HCT116 (cell line): ENCODE measurements around the gene RNF207. TPM values are rescaled to one million over a fixed set of nuclear protein-coding genes. Genes with fewer than 3 reads are reported as not detected.

ENCODE experiments used
- ATAC-seq: fragments of 200-7000 bp; cut with Tn5 transposase; 2 replicates; pipeline ENCODE4 v1.9.1; 2020; ENCODE audit warnings: mild to moderate bottlenecking, moderate library complexity
- BruUV-seq: library from RNA; stranded (reverse); fragments of 400-500 nt; replicated peaks from 2 replicates; lab custom pipeline; 2021; lab: Mats Ljungman, UMichigan
- CTCF ChIA-PET: fragments of 300-600 bp; sonication (Branson Sonifier 250); formaldehyde crosslinking; loops from one replicate; lab custom pipeline; 2021; ENCODE audit warnings: antibody characterized with exemption; lab: Charles Lee
- POLR2A ChIA-PET: fragments of 300-600, 350-600 bp; sonication (Branson Sonifier 250); formaldehyde crosslinking; loops from one replicate; lab custom pipeline; 2021; ENCODE audit warnings: antibody characterized with exemption; lab: Charles Lee
- RAD21 ChIA-PET, 2 experiments: fragments of 300-600 bp; sonication (Branson Sonifier 250); formaldehyde crosslinking; loops; one replicate each; lab custom pipeline; 2023; ENCODE audit warnings: low total read pairs in 2 of 2; ENCODE audit not compliant: uncharacterized antibody in 2 of 2, unreplicated experiment in 2 of 2, low non-redundant PET in 1 of 2; lab: Charles Lee
- DNase-seq: peaks from one replicate; pipeline ENCODE4 v3.0.0-alpha.2; 2010; ENCODE audit warnings: low read depth, low spot score
- H2AFZ ChIP-seq: fragments of 200-600 bp; shearing (Covaris generic), sonication (generic); 2 replicates; pipeline ENCODE4 v1.6.1; 2017; ENCODE audit warnings: low read depth, mixed run types, mixed read lengths, antibody characterized with exemption, low read length; ENCODE audit not compliant: poor library complexity, severe bottlenecking
- H3K27ac ChIP-seq: 2 replicates; pipeline ENCODE4 v1.5.1; 2012; ENCODE audit warnings: low read depth, low read length
- H3K27me3 ChIP-seq: fragments of 200-600 bp; sonication (generic); 2 replicates; pipeline ENCODE4 v1.6.1; 2016; ENCODE audit warnings: mixed run types, low read length, mixed read lengths; ENCODE audit not compliant: insufficient read depth
- H3K36me3 ChIP-seq, 2 experiments: fragments of 200-500 bp in 1 of 2; fragments of 200-600 bp in 1 of 2; sonication (Bioruptor generic) in 1 of 2; sonication (generic) in 1 of 2; 2 replicates each; pipeline versions ENCODE4 v1.5.1 to v1.6.1; 2014 to 2016; ENCODE audit warnings: low read length in 2 of 2, inconsistent platforms in 1 of 2, mixed read lengths in 1 of 2, mixed run types in 1 of 2; ENCODE audit not compliant: insufficient read depth in 2 of 2, control insufficient read depth in 1 of 2
- H3K4me1 ChIP-seq, 2 experiments: fragments of 200-600 bp in 1 of 2; sonication (generic) in 1 of 2; 2 replicates each; pipeline versions ENCODE4 v1.5.1 to v1.6.1; 2012 to 2017; ENCODE audit warnings: low read length in 2 of 2, inconsistent platforms in 1 of 2, mild to moderate bottlenecking in 1 of 2, mixed read lengths in 1 of 2, mixed run types in 1 of 2, moderate library complexity in 1 of 2; ENCODE audit not compliant: insufficient read depth in 2 of 2, control insufficient read depth in 1 of 2
- H3K4me2 ChIP-seq: fragments of 200-600 bp; sonication (generic); 2 replicates; pipeline ENCODE4 v1.6.1; 2017; ENCODE audit warnings: mixed run types, low read length, mixed read lengths
- H3K4me3 ChIP-seq, 2 experiments: fragments of 200-600 bp in 1 of 2; sonication (generic) in 1 of 2; replicated peaks in 1 of 2; 2 replicates each; pipeline ENCODE4 v1.5.1; 2011 to 2016; ENCODE audit warnings: low read length in 2 of 2, control low read depth in 1 of 2, low read depth in 1 of 2, mild to moderate bottlenecking in 1 of 2, mixed read lengths in 1 of 2, mixed run types in 1 of 2
- H3K79me2 ChIP-seq: fragments of 200-600 bp; sonication (generic); 2 replicates; pipeline ENCODE4 v1.6.1; 2017; ENCODE audit warnings: mild to moderate bottlenecking, mixed run types, low read length, moderate library complexity, mixed read lengths; ENCODE audit not compliant: insufficient read depth
- H3K9ac ChIP-seq: fragments of 200-600 bp; sonication (generic); 2 replicates; pipeline ENCODE4 v1.6.1; 2016; ENCODE audit warnings: low read length, mixed read lengths
- H3K9me2 ChIP-seq: fragments of 200-600 bp; sonication (generic), shearing (Covaris generic); 2 replicates; pipeline ENCODE4 v1.6.1; 2017; ENCODE audit warnings: mixed run types, mild to moderate bottlenecking, moderate library complexity; ENCODE audit not compliant: insufficient read depth
- H3K9me3 ChIP-seq, 2 experiments: fragments of 200-500 bp in 1 of 2; fragments of 200-600 bp in 1 of 2; sonication (Bioruptor generic) in 1 of 2; sonication (generic) in 1 of 2; 2 replicates each; pipeline ENCODE4 v1.6.1; 2014 to 2017; ENCODE audit warnings: low read length in 2 of 2, mixed read lengths in 2 of 2, inconsistent platforms in 1 of 2, low read depth in 1 of 2, mild to moderate bottlenecking in 1 of 2, mixed run types in 1 of 2, moderate library complexity in 1 of 2; ENCODE audit not compliant: control insufficient read depth in 1 of 2, insufficient read depth in 1 of 2
- H4K20me1 ChIP-seq: fragments of 200-600 bp; sonication (generic), shearing (Covaris generic); 2 replicates; pipeline ENCODE4 v1.6.1; 2017; ENCODE audit warnings: mixed run types, mild to moderate bottlenecking, moderate library complexity; ENCODE audit not compliant: insufficient read depth
- CEBPB ChIP-seq: IDR thresholded peaks from 2 replicates; pipeline ENCODE4 v1.6.1; 2012; ENCODE audit warnings: low read depth
- ELF1 ChIP-seq: IDR thresholded peaks from 2 replicates; pipeline ENCODE4 v1.6.1; 2012; ENCODE audit warnings: low read depth, borderline replicate concordance
- EZH2 ChIP-seq: fragments of 200-600 bp; sonication (generic); IDR thresholded peaks from 2 replicates; pipeline ENCODE4 v1.6.1; 2017; ENCODE audit warnings: antibody characterized with exemption, mixed run types
- EZH2phosphoT487 ChIP-seq: fragments of 200-600 bp; IDR thresholded peaks from 2 replicates; pipeline ENCODE4 v1.6.1; 2018; ENCODE audit warnings: antibody characterized with exemption, borderline replicate concordance
- FOSL1 ChIP-seq: IDR thresholded peaks from 2 replicates; pipeline ENCODE4 v1.6.1; 2012; ENCODE audit warnings: low read depth
- SP1 ChIP-seq: IDR thresholded peaks from 2 replicates; pipeline ENCODE4 v1.6.1; 2012; ENCODE audit warnings: low read depth
- SRF ChIP-seq: IDR thresholded peaks from 2 replicates; pipeline ENCODE4 v1.6.1; 2012; ENCODE audit warnings: low read depth
- TCF7L2 ChIP-seq: IDR thresholded peaks from 2 replicates; pipeline ENCODE4 v1.7.0; 2011; ENCODE audit warnings: borderline replicate concordance, inconsistent platforms; ENCODE audit not compliant: insufficient read depth, insufficient read length; ENCODE audit errors: extremely low read depth
- YY1 ChIP-seq: IDR thresholded peaks from 2 replicates; pipeline ENCODE4 v1.6.1; 2011; ENCODE audit warnings: low read length, low read depth, moderate library complexity, mild to moderate bottlenecking; ENCODE audit not compliant: insufficient replicate concordance; ENCODE audit errors: extremely low read depth
- intact Hi-C: fragments of 100-400 bp; cut with micrococcal nuclease; formaldehyde crosslinking; loops from 2 replicates; pipeline ENCODE4 v1.10.0; 2022
- total RNA-seq: library from RNA; stranded (reverse); gene quantifications from one replicate; pipeline ENCODE4 v1.2.1, GENCODE V29; 2021; ENCODE audit not compliant: unreplicated experiment

The RNF207 gene
- total RNA-seq, 1 experiment from 2014 or later: 61.2 TPM

- H3K79me2 ChIP-seq: no peaks in the 10 kb centered on the region
- H3K27ac ChIP-seq: peak overlapping the region; percentile 15; the same call in 1 of the 2 replicates
- H3K27me3 ChIP-seq: no peaks in the 10 kb centered on the region
- peak; percentile 2; the same call in 1 of the 2 replicates for ATAC-seq
- no peaks in the 10 kb centered on the region for H3K9me2 ChIP-seq
- RAD21 ChIA-PET: no interaction called here
- peak overlapping the region; percentile 62 for H3K4me2 ChIP-seq
- no peaks in the 10 kb centered on the region for H3K9me3 ChIP-seq
- CTCF ChIA-PET: interaction anchor here (0.8 kb wide), 1 partner anchor 66 kb away, joined by 3 read pairs; no protein-coding TSS in a partner anchor
- intact Hi-C loops: no loop called here
- peak overlapping the region; percentile 17; the same call in 1 of the 2 replicates for H3K9ac ChIP-seq
- BruUV-seq: no TSS peak
- peaks cover 12 to 23% of the 10 kb centered on the region in 2 experiments for H3K4me1 ChIP-seq
- no peak for DNase-seq
- H2AFZ ChIP-seq: no peak overlapping the region
- no peaks in the 10 kb centered on the region for H3K36me3 ChIP-seq
- peak overlapping the region; percentile 20 to 40 for H3K4me3 ChIP-seq
- POLR2A ChIA-PET: interaction anchor here (0.8 kb wide), 1 partner anchor 26 kb away, joined by 3 read pairs; no protein-coding TSS in a partner anchor
- no peak for TF ChIP-seq YY1
- TF ChIP-seq TCF7L2: no peak
- no peak for TF ChIP-seq EZH2phosphoT487
- TF ChIP-seq ELF1: no peak
- TF ChIP-seq FOSL1: no peak
- TF ChIP-seq SRF: no peak
- no peak for TF ChIP-seq CEBPB
- TF ChIP-seq EZH2: no peak
- TF ChIP-seq SP1: no peak
- no peaks in the 10 kb centered on the region for H4K20me1 ChIP-seq
These were observed 27.0 kb upstream of the RNF207 start for GRCh38 chr1:6178751-6179563.
